BJ (cell line): ENCODE measurements around the gene EFCAB7. TPM values are rescaled to one million over a fixed set of nuclear protein-coding genes. Genes with fewer than 3 reads are reported as not detected.

Source experiments
- CTCF ChIA-PET: fragments of 350-600 bp; formaldehyde crosslinking; extraction: SDS; loops from one replicate; lab custom pipeline; 2021; ENCODE audit warnings: antibody characterized with exemption, inconsistent platforms; lab: Yijun Ruan, JAX
- POLR2A ChIA-PET: fragments of 300-600 bp; sonication (Branson Sonifier 250); formaldehyde crosslinking; extraction: SDS; loops from one replicate; lab custom pipeline; 2021; ENCODE audit warnings: antibody characterized with exemption; lab: Charles Lee
- DNase-seq: peaks from one replicate; pipeline ENCODE4 v3.0.0-alpha.2; 2011; ENCODE audit warnings: low read depth
- H3K27me3 ChIP-seq: 2 replicates; pipeline ENCODE4 v1.6.0; 2011; ENCODE audit warnings: low read length; ENCODE audit not compliant: control insufficient read depth, insufficient read depth
- H3K36me3 ChIP-seq: 2 replicates; pipeline ENCODE4 v1.5.1; 2011; ENCODE audit warnings: low read length; ENCODE audit not compliant: control insufficient read depth, insufficient read depth
- H3K4me3 ChIP-seq: 2 replicates; pipeline ENCODE4 v1.5.1; 2011; ENCODE audit warnings: low read depth, mild to moderate bottlenecking, control low read depth, low read length
- polyA plus RNA-seq: library from polyadenylated mRNA; depleted of rRNA; stranded (reverse); fragments of >200 nt; gene quantifications from 2 replicates; pipeline ENCODE4 v1.2.3, GENCODE V29; 2011
- TF ChIP-seq, protein P1 (sequence below): IDR thresholded peaks from 2 replicates; pipeline ENCODE4 v1.5.1; 2011; ENCODE audit warnings: low read depth, mild to moderate bottlenecking, control low read depth, inconsistent platforms, low read length, moderate library complexity; ENCODE audit not compliant: insufficient read depth

EFCAB7 gene
- polyA plus RNA-seq, 1 experiment, result 0.98 TPM

GRCh38 chr1:63593886-63594605 is 70.7 kb downstream of the EFCAB7 start:
- Histone ChIP-seq H3K27me3 (no peaks in the 10 kb centered on the region), H3K36me3 (no peaks in the 10 kb centered on the region), H3K4me3 (peak overlapping the region; percentile 63)
- CTCF ChIA-PET, result interaction anchor here (0.5 to 1.3 kb wide), 2 partner anchors 18 to 56 kb away, joined by 3 to 6 read pairs; no protein-coding TSS in a partner anchor
- TF ChIP-seq, protein P1, sequence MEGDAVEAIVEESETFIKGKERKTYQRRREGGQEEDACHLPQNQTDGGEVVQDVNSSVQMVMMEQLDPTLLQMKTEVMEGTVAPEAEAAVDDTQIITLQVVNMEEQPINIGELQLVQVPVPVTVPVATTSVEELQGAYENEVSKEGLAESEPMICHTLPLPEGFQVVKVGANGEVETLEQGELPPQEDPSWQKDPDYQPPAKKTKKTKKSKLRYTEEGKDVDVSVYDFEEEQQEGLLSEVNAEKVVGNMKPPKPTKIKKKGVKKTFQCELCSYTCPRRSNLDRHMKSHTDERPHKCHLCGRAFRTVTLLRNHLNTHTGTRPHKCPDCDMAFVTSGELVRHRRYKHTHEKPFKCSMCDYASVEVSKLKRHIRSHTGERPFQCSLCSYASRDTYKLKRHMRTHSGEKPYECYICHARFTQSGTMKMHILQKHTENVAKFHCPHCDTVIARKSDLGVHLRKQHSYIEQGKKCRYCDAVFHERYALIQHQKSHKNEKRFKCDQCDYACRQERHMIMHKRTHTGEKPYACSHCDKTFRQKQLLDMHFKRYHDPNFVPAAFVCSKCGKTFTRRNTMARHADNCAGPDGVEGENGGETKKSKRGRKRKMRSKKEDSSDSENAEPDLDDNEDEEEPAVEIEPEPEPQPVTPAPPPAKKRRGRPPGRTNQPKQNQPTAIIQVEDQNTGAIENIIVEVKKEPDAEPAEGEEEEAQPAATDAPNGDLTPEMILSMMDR, result no peak
- no peak for DNase-seq
- POLR2A ChIA-PET, result no interaction called here

DNA sequence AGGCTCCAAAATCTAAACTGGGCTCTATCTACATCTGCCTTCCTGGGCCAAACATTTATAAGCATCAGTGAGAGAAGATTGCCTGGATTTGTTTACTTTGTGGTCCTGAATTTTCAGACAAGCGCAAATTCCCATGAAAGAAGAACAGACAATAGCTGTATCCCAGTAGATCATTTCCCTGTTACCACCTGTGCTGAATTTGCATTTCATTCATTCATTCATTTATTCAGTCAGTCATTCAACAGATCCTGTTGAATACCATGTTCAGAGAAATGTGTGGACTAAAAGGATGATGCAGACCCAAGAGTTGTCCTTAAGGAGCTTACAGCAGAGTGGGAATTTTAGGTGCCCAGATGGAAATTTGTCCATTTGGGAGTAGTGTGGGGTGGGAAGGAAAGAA is 72.1 kb downstream of the EFCAB7 start:
- ChIA-PET POLR2A (no interaction called here), CTCF (interaction anchor here (0.6 kb wide), 1 partner anchor 852 kb away, joined by 4 read pairs; no protein-coding TSS in a partner anchor)
- H3K36me3 ChIP-seq, result no peaks in the 10 kb centered on the region
- no peak overlapping the region for H3K4me3 ChIP-seq
- no peaks in the 10 kb centered on the region for H3K27me3 ChIP-seq
- DNase-seq, result no peak
- TF ChIP-seq, protein P1, result no peak

GRCh38 chr1:63599799-63600198 is 76.5 kb downstream of the EFCAB7 start:
- ChIA-PET POLR2A (no interaction called here), CTCF (interaction anchor here (0.7 kb wide), 1 partner anchor 576 kb away, joined by 3 read pairs; no protein-coding TSS in a partner anchor)
- TF ChIP-seq, protein P1, result no peak
- H3K4me3 ChIP-seq, result no peak overlapping the region
- H3K36me3 ChIP-seq, result no peaks in the 10 kb centered on the region; the same call in 1 of the 2 replicates
- no peaks in the 10 kb centered on the region for H3K27me3 ChIP-seq
- no peak for DNase-seq

GRCh38 chr1:63600248-63600647 is 76.9 kb downstream of the EFCAB7 start:
- Histone ChIP-seq H3K36me3 (no peaks in the 10 kb centered on the region; the same call in 1 of the 2 replicates), H3K27me3 (no peaks in the 10 kb centered on the region), H3K4me3 (no peak overlapping the region)
- DNase-seq, result no peak
- TF ChIP-seq, protein P1, result no peak
- POLR2A ChIA-PET, result no interaction called here
- CTCF ChIA-PET, result no interaction called here

DNA sequence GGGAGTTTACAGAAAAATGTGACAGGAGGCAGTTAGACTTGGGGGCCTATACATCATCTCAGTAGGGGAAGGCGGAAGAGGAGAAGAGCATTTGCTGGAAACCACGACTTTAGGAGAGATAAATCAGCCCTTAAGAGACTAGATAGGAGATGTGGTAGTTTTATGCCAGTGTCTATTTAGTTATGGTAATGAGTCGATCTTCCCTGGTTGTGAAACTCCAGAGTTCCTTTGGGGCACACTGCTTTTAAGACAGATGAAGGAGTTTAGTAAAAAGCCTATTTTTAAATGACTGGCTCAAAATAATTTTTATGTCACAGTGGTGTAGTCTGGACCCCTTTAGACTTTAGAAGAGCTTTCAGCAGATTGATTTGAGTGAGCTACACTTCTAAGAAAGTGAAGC is 77.7 kb downstream of the EFCAB7 start:
- TF ChIP-seq, protein P1, result no peak
- DNase-seq, result no peak
- ChIA-PET POLR2A (no interaction called here), CTCF (interaction anchor here (0.6 kb wide), 1 partner anchor 539 kb away, joined by 3 read pairs; no protein-coding TSS in a partner anchor)
- H3K4me3 ChIP-seq, result no peak overlapping the region
- H3K36me3 ChIP-seq, result no peaks in the 10 kb centered on the region; the same call in 1 of the 2 replicates
- no peaks in the 10 kb centered on the region for H3K27me3 ChIP-seq
